Stimulated activated CD4-positive, alpha-beta T cell treated with anti-CD3 and anti-CD28 coated beads, Interleukin-2, amount 100 ng/mL, for 48 hours (primary cell): Measurements from ENCODE around the gene PAX3.

Experiments
- DNase-seq, 2 donors: peaks; one replicate each; pipeline ENCODE4 v3.0.0-alpha.2; 2020

PAX3 gene

GRCh38 chr2:222298311-222299150 is at the start of gene PAX3:
Gene PAX3, minus strand, starts transcription at chr2:222298998. Its CDS starts 383 bp downstream, at chr2:222298615.
- DNase-seq = no peak

- no peak for DNase-seq
These were observed 42.5 kb upstream of the PAX3 start for GRCh38 chr2:222341331-222341730.

DNA sequence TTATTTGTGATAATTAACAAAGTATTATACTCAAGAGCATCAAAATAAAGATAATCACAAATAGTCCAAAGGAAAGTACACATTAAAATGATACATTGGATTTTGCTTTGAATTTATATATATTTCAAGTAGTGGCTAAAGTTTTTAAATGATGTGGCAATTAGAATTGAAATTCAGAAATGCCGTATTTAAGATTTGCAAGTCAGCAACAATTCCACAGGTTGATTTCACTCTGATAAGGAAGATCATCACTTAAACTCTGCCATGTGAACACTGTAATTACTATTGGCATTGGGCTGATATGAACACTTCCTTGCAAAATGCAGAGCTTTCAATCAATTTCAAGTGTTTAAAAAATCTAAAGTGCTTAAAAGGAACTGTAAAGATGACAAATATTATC is 39.6 kb upstream of the PAX3 start:
- DNase-seq = no peak

- no peak for DNase-seq
These were observed 38.1 kb upstream of the PAX3 start for GRCh38 chr2:222336931-222337330.

- DNase-seq = no peak
These were observed 37.6 kb upstream of the PAX3 start for GRCh38 chr2:222336442-222336841.

- no peak for DNase-seq
These were observed 36.1 kb upstream of the PAX3 start for GRCh38 chr2:222334914-222335313.

DNA sequence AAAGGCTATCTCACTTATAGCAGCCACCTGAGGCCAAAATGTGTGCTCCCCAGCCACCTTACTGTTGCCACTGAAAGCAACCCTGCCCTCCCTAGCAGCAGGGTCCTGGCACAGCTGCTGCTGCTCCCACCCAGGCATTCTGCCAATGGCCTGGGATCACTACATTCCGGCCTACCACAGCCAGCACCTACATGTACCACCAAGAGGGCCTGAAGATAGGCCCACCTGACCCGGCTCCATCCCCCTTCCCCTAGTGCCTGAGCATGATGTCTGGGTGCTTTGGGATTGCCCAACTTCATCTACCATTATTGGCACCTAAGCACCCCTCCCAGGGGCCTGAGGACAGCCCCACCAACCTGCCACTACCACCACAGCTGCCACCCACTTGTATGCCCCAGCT is 34.6 kb upstream of the PAX3 start:
- no peak for DNase-seq

- no peak for DNase-seq
These were observed 33.3 kb upstream of the PAX3 start for GRCh38 chr2:222332116-222332515.

DNA sequence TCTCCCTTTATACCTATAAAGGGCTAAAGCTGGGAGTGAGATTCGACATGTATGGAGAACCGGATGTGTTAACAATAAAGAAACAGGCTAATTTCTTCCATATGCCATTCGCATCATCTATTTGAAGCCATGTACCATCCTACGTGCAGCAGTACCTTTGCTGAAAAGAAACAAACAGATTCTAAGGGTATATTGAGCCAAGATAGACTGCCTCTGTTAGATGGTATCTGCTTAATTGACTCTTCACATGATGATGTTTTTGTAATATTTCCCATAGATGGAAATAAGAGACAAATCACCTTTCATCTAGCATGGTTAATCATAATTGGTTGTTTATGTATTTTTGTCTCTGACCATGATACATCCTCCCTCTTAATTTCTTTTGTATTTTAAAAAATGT is 32.1 kb upstream of the PAX3 start:
- DNase-seq = no peak

- DNase-seq = no peak
These were observed 23.4 kb upstream of the PAX3 start for GRCh38 chr2:222322236-222322635.

GRCh38 chr2:222320436-222321395 is 21.9 kb upstream of the PAX3 start:
- no peak for DNase-seq

GRCh38 chr2:222319586-222320435 is 21.0 kb upstream of the PAX3 start:
- DNase-seq = no peak

GRCh38 chr2:222318712-222319585 is 20.2 kb upstream of the PAX3 start:
- DNase-seq = no peak

GRCh38 chr2:222318026-222318711 is 19.4 kb upstream of the PAX3 start:
- DNase-seq = no peak

DNA sequence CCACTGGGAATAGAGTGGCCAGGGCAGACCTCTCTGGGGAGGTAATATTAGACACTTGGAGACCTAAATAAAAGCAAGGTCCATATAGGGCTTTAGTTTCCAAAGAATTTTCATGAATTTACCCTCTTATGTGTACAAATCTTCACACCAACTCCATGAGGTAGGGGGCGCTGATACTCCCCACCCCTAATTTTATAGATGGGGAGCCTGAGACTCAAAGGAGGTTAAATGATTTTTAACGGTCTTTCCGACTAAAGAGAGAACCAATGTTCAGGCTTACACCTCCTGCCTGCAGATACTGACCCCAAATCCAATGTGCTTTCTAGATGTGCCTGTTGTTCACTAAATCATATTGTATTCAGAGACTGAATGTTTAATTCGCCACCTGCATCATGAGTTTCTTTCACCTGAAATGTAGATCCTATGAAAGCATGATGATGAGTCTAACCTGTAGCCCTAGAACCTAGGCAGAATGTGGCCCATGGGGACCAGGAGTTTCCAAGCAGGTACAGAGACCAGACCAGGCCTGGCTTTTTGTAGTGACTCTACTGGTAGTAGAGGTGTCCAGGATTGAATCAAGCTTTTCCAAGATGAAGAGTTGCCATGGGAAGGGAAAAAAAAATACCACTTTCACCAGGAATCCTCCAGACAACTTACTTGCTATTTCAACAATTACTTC is 16.8 kb upstream of the PAX3 start:
- DNase-seq = no peak

DNA sequence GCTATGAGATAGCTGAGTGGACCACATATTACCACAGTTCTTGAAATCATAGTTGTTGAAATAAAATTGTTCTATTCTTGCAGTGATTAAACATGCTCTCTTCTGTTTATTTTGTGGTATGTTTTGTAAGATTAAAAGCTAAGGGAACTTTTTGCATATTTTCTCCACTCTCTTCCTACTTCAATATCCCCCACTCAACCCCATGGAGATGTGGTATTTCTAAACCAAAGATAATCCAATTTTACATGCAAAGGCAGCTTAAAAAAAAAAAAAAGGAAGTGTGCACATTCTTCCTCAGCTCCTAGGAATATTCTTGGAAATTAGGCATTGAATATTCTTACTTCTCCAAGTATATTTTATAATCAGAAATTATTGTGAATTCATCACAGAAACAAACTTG is 15.0 kb upstream of the PAX3 start:
- DNase-seq = no peak

GRCh38 chr2:222311978-222312738 is 13.4 kb upstream of the PAX3 start:
- DNase-seq = no peak

- DNase-seq = no peak
These were observed 12.7 kb upstream of the PAX3 start for GRCh38 chr2:222311319-222311977.

DNA sequence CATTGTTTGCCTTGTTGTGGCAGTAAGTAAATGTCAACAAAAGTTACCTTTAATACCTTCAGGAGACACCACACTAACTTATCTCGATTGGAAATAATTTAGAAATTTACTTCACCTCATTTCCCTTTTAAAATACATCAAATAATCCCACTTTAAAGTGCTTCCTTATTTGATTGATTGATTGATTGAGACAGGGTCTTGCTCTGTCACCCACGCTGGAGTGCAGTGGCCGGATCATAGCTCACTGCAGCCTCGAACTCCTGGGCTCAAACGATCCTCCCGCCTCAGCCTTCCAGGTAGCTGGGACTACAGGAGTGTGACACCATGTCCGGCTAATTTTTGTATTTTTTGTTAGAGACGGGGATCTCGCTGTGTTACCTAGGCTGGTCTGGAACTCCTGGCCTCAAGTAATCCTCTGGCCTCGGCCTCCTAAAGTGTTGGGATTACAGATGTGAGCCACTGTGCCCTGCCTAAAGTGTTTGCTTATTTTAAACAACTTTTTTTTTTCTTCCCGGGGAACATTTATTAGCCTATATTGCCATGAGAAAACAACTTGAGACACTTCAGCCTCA is 12.0 kb upstream of the PAX3 start:
- DNase-seq = no peak
